HG02642 (cell line): ENCODE results near the gene TNS4.

Experiments
- ATAC-seq: cut with Tn5 transposase; IDR thresholded peaks from one replicate; pipeline ENCODE4 v1.9.1; 2021; ENCODE audit warnings: mild to moderate bottlenecking; ENCODE audit not compliant: unreplicated experiment, poor library complexity

The TNS4 gene

DNA sequence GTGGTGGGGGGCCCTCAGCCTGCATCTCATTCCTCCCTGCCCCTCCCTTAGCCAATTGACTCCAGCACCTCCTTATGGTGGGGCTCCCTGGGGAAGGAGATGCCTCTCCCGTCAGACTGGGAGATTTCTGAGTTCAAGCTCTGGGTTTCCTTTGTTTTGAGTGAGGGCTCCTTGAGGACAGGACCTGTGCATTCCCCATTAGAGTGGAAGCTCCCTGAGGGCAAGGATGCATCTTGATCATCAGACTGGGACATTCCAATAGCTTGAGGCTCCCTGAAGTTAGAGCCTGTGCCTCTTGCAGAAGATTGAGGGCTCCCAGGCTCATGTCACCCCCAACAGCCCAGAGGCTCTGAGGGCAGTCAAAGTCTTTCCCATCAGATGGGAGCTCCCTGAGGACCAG lies 23.6 kb downstream of the TNS4 start:
- ATAC-seq: no peak

DNA sequence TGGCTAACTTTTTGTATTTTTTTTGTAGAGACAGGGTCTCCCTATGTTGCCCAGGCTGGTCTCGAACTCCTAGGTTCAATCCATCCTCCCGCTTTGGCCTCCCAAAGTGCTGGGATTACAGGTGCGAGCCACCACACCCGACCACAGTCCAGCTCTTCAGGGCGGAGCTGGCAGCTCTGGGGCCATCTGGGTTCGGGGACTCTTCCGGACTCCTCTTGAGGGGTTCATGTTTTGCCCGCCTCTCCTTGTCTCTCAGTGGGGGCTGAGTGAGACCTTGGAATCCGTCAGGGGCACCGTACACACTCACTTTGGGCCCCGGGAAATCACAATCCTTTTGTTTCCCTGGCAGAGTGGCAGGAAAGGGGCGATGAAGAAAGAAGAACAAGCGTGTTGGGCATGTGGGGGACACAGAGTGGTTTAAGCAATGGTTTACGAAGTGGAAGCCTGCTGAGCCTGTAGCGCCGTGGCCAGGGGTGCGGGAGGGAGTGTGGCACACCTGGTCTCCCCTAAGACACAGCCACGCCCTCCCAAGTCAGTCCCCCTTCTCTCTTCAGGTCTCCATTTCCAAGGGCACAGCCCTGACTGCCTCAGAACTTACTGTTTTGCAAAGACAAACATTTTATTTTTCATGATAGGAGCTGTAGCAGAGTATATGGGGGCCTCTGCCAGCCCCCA lies 26.1 kb downstream of the TNS4 start:
- no peak for ATAC-seq

DNA sequence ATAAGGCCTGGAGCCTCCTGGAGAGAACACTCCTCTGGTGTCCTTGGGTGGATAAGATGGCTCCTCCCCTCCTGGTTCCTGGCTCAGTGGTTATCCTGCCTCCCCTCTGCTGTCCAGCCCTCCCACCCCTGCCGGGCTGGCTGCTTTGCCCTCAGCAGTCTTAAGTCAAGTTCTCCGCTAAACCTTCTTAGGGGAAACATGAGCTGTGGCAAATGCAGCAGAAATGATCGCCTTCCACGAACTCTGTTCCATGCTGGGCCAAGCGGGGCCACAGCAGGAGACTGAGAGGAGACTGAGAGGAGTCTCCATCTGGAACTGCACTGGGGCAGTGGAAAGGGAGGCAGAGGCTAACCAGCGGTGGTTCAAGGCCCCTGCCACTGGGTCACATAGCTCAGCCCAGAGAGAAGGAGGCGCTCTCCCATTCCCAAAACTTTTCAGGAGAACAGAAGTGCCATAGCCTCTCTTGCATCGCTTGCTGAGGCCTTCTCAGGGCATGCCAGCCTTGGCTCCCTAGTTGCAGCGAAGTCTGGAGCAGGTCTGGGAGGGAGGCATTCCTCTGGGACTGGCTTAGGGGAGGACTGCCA lies 26.9 kb downstream of the TNS4 start:
- ATAC-seq: no peak

DNA sequence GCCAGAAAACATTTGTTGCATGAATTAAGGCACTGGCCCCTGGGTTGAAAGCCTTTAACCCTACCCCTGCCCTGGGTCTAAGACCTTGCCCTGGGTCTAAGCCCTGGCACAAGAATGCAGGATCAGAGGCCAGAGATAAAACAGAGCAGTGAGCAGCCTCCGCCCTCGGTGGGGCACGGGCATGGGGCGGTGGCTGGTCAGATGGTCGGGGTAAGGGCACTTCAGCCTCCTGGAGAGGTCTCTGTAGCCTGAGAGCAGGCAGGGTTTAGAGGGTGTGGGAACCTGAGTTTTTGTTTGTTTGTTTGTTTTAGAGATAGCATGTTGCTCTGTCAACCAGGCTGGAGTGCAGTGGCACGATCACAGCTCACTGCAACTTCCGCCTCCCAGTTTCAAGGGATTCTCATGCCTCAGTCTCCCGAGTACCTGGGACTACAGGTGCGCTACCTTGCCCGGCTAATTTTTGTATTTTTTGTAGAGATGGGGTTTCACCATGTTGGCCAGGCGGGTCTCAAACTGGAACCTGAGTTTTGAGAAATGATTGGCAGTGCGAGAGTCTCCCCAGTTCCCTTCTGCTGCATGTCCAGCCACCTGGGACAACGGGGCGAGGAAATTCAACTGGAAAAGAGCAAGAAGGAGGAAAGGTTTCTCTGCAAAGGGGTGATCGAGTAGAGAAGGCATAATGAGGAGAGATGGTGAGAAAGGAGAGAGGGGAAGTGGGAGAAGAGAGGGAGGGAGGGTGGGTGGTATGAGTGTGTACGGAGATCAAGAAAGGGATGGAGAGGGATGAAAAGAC lies 27.7 kb downstream of the TNS4 start:
- no peak for ATAC-seq

DNA sequence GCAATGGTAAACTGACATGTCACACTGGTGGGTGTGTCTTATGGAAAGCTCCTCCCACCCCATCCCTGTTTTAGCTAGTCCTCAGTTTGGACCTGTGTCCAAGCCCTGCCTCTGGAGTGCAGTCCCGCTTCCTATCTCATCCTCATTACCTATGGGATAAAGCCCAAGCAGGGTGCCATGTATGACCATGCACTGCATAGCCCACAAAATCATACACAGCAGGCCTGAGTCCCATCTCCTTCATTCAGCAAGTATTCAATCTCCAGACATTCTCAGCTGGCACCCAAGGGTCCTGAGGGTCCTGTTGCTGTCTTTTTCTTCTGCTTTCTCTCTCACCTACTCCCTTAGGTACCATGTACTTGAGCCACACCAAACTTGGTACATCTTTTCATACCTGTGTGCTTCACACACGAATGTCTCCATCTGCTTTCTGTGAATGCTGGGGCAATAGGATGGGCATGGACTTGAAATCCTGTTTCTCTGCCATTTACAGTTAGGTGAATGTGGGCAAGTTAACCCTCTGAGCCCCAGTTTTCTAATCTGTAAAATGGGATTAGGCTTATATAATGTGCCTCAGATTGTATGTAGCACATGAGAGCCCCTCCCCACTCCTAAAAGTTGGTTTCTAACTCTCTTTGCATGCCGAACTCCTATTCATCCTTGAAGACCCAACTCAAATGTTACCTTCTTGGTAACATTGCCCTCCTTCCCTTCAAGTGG lies 28.5 kb downstream of the TNS4 start:
- no peak for ATAC-seq

DNA sequence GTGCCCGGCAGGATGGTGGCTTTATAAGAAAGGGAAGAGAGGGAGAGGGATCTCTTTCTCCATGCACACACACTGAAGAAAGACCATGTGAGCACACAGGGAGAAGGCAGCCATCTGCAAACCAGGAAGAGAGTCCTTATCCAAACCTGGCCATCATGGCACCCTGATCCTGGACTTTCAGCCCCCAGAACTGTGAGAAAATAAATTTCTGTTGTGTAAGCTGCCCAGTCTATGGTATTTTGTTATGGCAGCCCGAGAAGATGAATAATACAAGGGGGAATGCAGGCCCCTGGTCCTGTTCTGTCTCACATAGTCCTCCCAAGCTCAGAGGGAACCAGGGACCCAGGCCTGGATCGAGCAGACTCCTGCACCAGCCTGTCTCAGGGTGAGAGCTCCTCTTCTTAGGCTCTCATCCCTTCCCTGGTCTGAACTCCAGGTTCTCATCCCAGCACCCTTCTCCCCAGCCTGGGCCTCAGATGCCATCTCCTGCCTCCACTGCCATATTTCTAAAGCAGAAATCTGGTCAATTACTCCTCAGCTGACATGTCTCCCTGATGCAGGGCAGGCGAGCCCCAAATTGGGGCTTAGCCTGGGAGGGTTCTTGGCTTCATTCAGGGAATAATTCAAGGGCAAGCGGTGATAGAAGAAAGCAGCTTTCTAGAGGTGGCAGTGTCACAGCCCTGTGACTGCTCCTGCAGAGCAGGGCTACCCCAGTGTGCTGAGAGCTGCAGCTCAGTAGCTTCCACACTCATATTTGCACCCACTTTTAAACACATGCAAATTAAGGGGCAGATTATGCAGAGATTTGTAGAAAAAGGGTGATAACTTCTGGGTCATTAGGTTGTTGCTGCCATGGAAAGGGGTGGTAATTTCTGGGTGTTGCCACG lies 29.3 kb downstream of the TNS4 start:
- no peak for ATAC-seq

DNA sequence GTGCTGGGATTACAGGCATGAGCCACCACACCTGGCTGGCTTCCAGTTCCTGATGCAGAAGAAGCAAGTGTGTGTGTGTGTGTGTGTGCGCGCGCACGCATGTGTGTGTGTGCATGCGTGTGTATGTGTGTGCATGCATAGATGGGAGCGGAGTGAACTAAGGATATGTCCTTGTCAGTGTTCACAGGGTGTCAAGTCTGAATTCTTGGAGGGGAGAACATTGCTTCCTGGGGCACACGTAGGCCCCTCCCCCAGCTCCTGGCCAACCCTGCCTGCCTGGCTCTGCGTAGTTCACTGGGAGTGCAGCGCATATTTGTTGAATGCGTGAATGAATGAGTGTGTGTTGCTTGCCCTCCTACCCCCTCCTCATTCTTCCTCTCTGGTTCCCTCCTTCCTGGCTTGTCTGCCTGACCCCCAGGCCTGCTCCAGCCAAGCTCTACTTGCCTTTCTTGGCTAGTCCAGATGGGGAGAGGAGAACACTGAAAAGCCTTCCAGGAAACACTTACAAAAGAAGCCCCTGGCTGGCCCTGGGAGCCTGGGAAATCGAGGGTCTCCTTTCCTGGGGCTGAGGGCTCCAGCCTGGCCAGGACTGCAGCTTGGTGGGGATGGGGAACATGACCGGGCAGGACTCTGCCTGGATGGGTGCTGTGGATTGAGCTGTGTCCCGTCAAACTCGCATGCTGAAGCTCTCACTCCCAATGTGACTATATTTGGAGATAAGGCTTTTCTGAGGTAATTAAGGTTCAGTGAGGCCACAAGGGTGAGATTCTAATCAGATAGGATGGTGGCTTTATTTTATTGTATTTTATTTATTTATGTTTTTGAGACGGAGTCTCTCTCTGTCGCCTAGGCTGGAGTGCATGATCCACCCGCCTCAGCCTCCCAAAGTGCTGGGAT lies 30.2 kb downstream of the TNS4 start:
- ATAC-seq: no peak

DNA sequence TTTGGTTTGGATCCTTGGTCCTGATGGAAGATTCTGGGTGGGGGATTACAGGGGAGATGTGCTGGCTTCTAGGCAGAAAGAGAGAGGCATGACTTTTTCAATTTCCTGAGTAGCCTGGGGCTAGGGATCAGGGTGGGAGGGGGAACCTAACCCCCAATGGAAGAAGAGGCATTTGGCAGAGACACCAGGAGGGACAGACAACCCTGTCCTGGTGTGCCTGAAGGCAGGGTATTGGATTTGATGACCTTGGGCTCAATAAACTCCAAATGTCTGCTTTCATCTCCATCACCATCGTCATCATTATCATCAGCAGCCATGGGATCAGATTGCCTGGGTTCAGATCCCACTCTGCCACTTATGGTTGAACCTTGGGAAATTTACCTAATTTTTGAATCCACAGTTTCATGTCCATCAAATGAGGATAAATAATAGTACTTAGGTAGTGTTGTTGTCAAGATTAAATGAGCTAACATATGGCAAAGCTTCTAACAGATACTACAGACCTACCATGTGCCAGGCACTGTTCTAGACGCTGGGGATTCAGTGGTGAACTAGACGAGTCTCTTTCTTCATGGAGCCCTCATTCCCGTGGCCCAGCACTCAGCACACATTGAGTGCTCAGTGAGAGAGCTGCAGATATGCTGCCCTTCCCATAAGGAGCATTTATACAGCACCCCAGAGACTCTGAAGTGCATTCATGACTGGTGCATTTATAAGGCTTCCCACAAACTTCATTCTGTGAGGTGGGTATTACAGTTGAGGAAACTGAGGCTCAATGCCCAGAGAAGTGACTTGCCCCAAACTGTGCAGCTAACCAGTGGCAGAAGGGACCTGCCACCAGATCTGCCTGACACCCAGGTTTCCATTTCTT lies 31.4 kb downstream of the TNS4 start:
- no peak for ATAC-seq

DNA sequence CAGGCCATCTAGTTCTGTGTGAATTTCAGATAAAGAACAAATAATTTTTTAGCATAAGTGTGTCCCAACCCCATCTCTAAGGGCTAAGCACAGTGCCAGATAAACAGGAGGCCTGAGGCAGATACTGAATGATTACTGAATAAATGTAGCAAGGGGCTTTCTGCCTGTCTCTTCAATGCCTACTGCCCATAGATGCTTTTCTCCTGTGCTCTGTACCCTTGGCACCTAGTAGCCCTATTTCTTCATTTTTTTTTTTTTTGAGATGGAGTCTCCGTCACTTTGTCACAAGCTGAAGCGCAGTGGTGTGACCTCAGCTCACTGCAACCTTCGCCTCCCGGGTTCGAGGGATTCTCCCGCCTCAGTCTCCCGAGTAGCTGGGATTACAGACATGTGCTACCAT lies 32.9 kb downstream of the TNS4 start:
- no peak for ATAC-seq

DNA sequence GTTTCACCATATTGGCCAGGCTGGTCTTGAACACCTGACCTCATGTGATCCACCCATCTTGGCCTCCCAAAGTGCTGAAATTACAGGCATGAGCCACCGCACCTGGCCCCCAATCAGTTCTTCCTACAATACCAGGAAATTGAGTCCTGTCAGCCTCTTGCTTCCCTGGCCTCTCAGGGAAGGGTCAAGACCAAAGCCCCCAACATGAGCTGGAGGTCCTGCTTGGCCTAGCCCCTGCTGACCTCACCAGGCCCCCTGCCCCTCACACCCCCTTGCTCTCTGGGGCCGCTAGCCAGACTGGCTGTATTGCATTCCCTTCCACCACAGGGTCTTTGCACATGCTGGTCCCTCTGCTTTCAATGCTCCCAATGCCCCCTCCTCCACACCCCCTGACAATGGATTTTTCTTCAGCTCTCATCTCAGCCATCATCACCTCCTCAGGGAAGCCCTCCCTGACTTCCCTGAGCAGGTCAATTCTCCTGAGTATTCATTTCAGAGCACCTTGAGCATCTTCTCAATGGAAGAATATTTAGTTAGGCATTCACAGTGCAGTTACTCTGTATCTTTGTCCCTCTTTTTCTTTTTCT lies 34.0 kb downstream of the TNS4 start:
- ATAC-seq: no peak

DNA sequence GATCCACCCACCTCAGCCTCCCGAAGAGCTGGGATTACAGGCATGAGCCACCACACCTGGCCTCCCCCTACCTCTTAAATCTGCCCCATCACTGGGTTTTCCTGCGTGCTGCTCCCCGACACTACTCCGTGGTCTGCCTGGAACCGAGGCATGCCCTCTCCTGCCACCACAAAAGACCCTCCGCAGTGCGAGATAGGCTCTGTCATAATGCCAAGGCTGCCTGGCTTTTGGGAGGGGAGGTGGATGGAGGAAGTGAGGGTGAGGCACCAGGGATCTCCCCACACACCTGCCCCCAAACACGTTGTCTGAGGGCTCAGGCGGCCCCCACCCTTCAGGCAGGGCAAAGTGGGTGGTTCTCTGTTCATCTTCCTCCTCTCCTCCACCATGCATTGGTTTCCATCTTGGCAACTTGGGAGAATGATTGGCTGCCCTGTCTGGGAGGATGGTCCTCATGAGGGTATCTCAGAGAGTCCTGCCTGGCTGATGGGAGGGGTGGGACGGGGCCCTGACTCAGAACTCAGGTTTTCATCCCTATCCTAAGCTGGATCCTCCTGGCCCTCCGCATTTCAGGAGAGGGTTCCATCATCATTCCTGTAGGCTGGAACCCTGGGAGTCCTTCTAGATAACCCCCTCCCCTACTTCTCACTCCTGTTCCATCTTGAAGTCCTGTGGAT lies 35.0 kb downstream of the TNS4 start:
- ATAC-seq: no peak

DNA sequence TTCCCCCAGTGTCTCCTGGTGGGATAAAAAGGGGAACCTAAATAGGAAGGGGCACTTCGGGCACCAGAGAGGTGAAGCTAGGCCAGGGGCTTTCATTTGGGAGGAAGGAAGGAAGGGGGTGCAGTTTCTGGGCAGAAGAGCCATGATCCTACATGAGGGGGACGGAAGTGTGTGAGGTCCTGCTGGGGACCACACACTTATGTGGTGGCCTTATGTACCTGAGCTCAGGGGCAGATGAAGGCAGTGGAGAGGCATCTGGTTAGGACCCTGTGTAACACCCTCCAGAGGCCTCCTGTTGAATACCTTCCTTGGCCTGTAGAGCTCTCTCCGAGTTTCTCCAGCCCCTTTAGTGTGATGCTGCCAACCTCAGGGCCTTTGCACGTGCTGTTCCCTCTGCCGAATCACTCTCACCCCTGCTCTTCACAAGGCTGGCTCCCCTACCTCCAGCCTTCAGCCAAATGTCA lies 37.0 kb downstream of the TNS4 start:
- ATAC-seq: no peak

DNA sequence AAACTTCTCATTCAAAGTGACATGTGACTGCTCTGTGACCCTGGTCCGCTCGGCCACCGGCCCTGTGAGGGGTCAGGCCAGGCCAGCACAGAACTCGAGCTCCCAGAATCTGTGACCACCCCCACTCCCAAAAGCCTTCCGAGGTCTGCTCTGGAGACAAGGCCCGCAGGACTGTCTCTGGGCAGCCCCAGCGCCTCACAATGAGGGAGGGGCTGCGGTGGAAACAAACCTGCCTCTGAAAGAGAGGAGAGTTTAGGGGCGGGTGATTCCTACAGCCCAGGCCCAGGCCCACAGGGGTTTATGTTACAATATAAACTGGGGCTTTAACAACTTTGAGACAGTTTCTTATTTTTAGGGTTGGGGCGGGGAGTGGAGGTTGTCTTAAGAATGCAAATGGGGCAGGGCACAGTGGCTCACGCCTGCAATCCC lies 38.3 kb downstream of the TNS4 start:
- ATAC-seq: no peak

DNA sequence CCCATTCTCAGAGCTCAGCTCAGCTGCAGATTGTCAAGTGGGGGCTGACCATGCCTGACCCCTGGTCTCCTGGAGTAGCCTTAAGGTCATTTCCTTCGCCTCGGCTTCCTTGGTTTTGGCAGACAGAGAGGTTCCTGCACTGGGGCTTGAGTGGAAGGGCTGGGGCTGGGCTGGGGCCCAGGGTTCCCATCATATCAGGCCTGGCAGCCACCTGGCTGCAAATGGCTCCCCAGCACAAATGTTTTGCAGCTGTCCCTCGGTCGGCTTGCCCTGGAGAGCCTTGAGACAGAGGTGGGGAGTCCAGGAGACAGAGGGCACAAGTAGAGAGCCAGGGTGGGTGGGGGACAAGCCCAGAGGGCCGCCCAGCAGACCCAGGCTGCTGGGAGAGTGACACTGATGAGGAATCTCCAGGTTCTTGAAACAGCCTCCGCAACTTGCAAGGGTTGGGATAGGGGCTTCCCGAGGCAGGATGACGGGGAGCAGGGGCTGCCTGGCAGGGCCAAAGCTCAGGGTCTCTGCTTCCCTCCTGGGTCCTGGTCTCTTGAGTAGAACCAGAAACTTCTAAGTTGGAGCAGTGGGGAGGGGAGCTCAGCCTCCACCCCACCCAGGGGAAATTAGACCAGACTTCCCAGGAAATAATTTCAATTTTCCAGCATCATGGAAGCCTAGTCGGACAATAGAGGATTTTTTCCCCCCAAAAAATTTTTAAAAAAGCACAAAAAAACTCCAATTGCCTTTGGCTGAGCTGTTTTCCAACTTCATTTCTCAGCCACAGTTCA lies 38.9 kb downstream of the TNS4 start:
- ATAC-seq: no peak

DNA sequence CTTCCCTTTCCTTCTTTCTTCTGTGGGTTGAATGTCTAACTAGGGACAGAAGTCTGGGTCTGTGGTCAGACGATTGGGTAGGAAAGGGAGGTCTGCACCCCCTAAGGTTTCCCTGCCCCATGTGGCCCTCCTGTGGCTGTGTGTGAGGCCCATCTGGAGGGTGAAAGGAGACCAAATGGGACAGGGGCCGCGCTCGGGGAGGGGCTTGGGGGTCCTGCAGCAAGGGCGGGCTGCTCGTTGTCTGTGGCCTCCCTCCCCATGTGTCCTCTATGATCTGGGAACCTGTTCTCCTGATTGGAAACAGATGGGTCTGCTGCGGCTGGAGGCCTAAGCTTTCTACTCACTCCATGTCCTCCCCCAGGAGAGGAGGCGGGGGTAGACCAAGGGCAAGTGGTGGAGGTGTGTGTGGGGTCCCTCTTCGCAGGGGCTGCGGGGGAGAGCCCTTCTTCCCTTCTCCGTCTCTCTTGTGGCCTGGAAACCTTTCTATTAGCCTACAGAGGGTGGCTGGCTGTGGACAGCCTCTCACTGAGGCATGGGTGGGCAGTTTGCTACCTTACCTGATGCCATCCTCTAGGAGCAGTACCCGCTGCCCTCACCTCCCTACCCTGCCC lies 39.6 kb downstream of the TNS4 start:
- ATAC-seq: no peak
